ENCODE measurements around the gene SLF2. TPM values are rescaled to one million over a fixed set of nuclear protein-coding genes. Genes with fewer than 3 reads are reported as not detected.

Gene SLF2
- total RNA-seq, 4 donors from 2014 or later: 34.1 to 47.9 (median 40.4) TPM

GRCh38 chr10:100917071-100917470 lies 4.3 kb downstream of the SLF2 start:
- intact Hi-C loops (cut with DNase I): no loop called here

GRCh38 chr10:100923580-100923979 lies 10.8 kb downstream of the SLF2 start:
- DNase-seq: no peak
- intact Hi-C loops (cut with DNase I): no loop called here
- H3K4me1 ChIP-seq: no peaks in the 10 kb centered on the region
- no peak overlapping the region for H3K4me3 ChIP-seq (replicated peaks in 1 of 3)
- no peak for TF ChIP-seq POLR2A (IDR thresholded peaks at IDR 0.05)
- no peak for TF ChIP-seq CTCF (IDR thresholded peaks at IDR 0.05)
- no peaks in the 10 kb centered on the region for H3K9me3 ChIP-seq
- H3K36me3 ChIP-seq: peaks cover 29 to 58% of the 10 kb centered on the region in 2 donors
- H3K27me3 ChIP-seq: no peaks in the 10 kb centered on the region
- H3K27ac ChIP-seq: no peak overlapping the region

More at GRCh38 chr10:100917071-100917470, 4.3 kb downstream of the SLF2 start:
- Histone ChIP-seq H3K4me3 (replicated peaks in 1 of 3) (no peak overlapping the region), H3K4me1 (peaks cover 15 to 16% of the 10 kb centered on the region in 2 donors), H3K27ac (no peak overlapping the region), H3K9me3 (no peaks in the 10 kb centered on the region), H3K36me3 (peaks cover 0 to 36% of the 10 kb centered on the region in 2 donors), H3K27me3 (no peaks in the 10 kb centered on the region)
- no peak for TF ChIP-seq POLR2A (IDR thresholded peaks at IDR 0.05)
- TF ChIP-seq CTCF (IDR thresholded peaks at IDR 0.05): no peak
- 78 to 91% methylated on average over 3 of the region's 3 CpGs for WGBS, 2 donors
- no peak for DNase-seq

- no peak overlapping the region for H3K27ac ChIP-seq
- peaks cover 59 to 67% of the 10 kb centered on the region in 2 donors for H3K36me3 ChIP-seq
- no peak overlapping the region for H3K4me3 ChIP-seq (replicated peaks in 1 of 3)
- WGBS, 2 donors: 96% methylated on average over 5 of the region's 5 CpGs
- intact Hi-C loops (cut with DNase I): no loop called here
- DNase-seq: no peak
- no peaks in the 10 kb centered on the region for H3K27me3 ChIP-seq
- TF ChIP-seq POLR2A (IDR thresholded peaks at IDR 0.05): no peak
- no peak for TF ChIP-seq CTCF (IDR thresholded peaks at IDR 0.05)
- no peaks in the 10 kb centered on the region for H3K9me3 ChIP-seq
- no peaks in the 10 kb centered on the region for H3K4me1 ChIP-seq
Observed at GRCh38 chr10:100927266-100927665, 14.5 kb downstream of the SLF2 start.

- Histone ChIP-seq H3K4me1 (no peaks in the 10 kb centered on the region), H3K9me3 (no peaks in the 10 kb centered on the region), H3K4me3 (replicated peaks in 1 of 3) (no peak overlapping the region), H3K36me3 (peaks cover 62 to 69% of the 10 kb centered on the region in 2 donors), H3K27me3 (no peaks in the 10 kb centered on the region), H3K27ac (no peak overlapping the region)
- intact Hi-C loops (cut with DNase I): no loop called here
- WGBS, 2 donors: 0 to 70% methylated on average over 1 of the region's 1 CpG
- no peak for TF ChIP-seq CTCF (IDR thresholded peaks at IDR 0.05)
- no peak for TF ChIP-seq POLR2A (IDR thresholded peaks at IDR 0.05)
- no peak for DNase-seq
Observed at GRCh38 chr10:100928039-100928438, 15.3 kb downstream of the SLF2 start.

- Histone ChIP-seq H3K27ac (no peak overlapping the region), H3K4me1 (no peaks in the 10 kb centered on the region), H3K36me3 (peaks cover 55 to 58% of the 10 kb centered on the region in 2 donors), H3K4me3 (replicated peaks in 1 of 3) (no peak overlapping the region), H3K27me3 (no peaks in the 10 kb centered on the region), H3K9me3 (no peaks in the 10 kb centered on the region)
- TF ChIP-seq POLR2A (IDR thresholded peaks at IDR 0.05) (no peak), CTCF (IDR thresholded peaks at IDR 0.05) (no peak)
- no peak for DNase-seq
- intact Hi-C loops (cut with DNase I): no loop called here
Observed at GRCh38 chr10:100930368-100930767, 17.6 kb downstream of the SLF2 start.
